Stimulated activated naive CD4-positive, alpha-beta T cell treated with Interleukin-2 at 50 U/mL for 16 hours (primary cell): ENCODE results near the gene COG5.
"Not testable (repeated sequence)": the region's sequence is repeated elsewhere in the genome, so short reads cannot be mapped to it uniquely, and the experiment has no call there.

Experiments
- DNase-seq: peaks from one replicate; lab custom pipeline; 2025; lab: John Stamatoyannopoulos, UW

COG5 gene

DNA sequence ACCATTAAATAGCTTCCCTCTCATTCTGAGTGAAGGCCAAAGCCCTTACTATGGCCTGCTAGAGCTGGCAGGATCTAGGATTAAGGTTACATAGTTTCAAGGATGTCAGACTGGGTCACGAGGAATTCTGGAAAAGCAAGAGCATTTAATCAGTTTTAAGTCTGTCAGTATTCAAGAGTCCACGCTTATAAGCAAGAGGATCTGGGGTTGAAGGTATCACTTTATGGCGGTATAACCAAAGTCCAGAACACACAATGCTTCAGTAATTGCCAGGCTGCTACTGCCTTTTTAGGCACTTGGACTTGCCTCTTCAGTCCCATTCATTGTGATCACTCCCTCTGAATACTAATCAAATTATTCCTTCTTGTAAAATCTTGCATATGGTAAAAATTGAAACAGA lies 293.9 kb downstream of the COG5 start:
- no peak for DNase-seq

DNA sequence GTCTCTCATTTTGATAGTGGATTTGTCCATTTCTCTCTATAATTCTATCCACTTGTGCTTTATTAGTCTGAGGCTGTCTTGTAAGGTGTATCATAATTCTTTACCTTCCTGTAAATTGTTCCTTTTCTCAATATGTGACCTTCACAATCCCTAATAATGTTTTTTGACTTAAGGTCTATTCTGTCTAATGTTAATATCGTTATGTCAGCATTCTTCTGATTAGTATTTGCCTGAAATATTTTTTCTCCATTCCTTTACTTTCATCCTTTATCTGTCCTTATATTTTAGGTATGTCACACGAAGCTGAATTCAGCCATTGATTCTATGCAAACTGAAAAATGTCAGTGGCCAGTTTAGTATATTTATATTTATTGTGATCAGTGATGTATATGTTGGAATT lies 295.1 kb downstream of the COG5 start:
- DNase-seq, result no peak

DNA sequence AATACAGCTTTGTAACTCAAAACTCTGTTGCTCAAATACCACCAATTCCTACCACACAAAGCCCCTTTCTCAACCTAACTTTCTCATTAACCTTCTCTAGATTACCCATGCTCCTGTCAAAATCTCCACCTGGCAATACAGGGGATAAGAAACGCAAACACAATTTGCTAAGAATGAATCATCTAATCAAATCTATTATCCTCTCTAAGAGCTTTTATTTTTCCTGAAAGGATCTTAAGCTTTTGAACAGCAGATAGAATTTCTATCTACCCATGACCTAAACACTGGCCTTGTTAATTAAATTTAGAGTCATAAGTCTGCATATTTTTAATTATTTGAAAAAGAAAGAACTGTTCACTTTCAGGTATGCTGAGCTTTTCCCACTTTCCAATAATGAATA lies 296.6 kb downstream of the COG5 start:
- DNase-seq, result no peak

GRCh38 chr7:107264723-107265122 lies 299.0 kb downstream of the COG5 start:
- DNase-seq, result no peak

DNA sequence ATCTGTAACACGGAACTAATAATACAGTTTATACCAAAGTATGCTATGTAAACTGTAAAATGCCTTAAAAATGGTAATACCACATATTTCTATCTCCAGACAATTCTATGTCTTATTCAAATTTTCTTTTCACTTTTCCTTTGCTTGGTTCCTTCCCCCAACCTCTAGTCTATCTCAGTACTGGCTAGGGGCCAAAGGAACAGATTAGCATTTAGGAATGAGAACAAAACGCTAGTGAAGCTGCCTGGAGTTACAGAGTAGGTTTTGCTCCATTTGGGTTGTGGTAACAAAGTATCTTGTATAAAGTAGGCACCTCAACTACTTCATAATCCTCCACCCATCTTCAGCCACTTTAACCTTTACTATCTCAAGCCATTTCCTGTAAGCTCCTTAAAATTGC lies 300.9 kb downstream of the COG5 start:
- DNase-seq, result no peak

- no peak for DNase-seq
These were observed 305.0 kb downstream of the COG5 start for GRCh38 chr7:107258737-107259136.

DNA sequence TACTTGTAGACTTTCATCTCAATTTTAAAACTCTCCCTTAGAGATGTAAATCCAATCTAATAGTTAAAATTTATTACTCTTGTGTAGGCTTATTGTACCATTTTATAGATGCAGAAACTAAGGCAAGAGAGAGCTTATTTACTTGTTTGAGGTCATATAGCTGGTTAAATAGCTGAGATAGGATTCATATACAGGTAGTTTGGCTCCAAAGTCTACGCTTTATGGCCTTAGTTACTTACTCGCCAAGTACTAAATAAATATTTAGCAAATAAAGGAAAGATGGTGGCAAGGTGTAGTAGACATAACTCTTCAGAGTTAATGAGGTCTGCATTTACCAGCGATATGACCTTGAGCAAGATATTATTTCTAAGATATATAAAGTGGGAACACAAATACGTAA lies 308.1 kb downstream of the COG5 start:
- DNase-seq, result no peak

DNA sequence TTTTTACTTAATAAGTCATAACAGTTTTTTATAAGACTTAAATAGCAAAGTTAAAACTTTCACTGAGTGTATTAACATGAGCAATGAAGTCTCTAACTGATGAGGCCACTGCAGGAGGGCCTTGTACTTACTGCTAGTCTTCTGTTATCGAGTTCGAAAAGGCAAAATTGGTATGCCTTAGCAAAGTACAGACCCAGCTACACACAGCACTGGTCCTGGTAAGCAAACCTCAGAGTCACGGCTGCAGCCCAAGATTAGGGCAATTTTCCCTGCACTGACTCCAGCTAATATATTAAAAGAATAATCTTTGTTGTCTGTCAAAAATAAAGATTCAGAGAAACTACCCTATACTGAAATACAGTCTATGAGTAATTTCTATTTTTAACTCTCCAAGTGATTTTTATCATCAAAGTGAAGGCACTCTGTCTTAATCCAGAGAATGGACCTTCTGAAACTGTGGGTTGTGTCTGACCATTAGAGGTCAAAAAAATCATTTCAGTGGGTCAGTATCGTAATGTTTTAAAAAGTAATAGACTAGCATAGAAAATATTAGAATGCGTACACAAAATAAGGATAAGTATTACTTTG lies 309.2 kb downstream of the COG5 start:
- no peak for DNase-seq

- no peak for DNase-seq
These were observed 310.1 kb downstream of the COG5 start for GRCh38 chr7:107253599-107253998.

GRCh38 chr7:107251963-107252362 lies 311.8 kb downstream of the COG5 start:
- no peak for DNase-seq

DNA sequence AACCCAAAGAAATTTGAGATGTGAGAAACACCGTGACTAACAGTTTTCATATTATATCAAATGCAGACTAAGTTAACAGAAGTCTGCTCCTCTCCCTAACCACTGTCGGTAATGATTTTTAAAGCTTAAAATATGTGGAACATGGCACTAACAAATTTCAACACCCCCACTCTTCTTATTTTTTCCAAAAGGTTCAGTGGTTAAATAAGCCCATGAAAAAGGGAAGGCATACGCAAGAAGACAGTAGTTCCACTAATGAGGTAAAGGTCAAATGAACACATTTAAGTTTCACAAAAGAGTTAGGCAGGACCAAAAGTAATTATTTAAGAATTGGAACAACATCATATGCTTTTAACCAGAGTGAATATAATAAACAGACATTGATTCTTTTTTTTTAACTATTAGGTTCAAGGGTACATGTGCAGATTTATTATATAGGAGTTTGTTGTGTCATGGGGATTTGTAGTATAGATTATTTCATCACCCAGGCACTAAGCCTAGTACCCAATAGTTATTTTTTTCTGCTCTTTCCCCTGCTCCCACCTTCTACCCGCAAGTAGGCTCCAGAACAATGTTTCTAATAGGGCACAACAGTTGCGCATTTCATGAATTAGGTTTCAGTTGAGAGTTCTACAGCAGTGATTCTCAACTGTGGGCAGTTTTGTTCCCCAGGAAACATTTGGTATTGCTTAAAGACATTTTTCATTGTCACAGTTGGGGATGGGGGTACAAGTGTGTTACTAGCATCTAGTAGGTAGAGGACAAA lies 315.0 kb downstream of the COG5 start:
- no peak for DNase-seq

- not testable (repeated sequence) for DNase-seq
These were observed 316.9 kb downstream of the COG5 start for GRCh38 chr7:107246836-107247235.

- DNase-seq, result no peak
These were observed 319.1 kb downstream of the COG5 start for GRCh38 chr7:107244613-107245012.

DNA sequence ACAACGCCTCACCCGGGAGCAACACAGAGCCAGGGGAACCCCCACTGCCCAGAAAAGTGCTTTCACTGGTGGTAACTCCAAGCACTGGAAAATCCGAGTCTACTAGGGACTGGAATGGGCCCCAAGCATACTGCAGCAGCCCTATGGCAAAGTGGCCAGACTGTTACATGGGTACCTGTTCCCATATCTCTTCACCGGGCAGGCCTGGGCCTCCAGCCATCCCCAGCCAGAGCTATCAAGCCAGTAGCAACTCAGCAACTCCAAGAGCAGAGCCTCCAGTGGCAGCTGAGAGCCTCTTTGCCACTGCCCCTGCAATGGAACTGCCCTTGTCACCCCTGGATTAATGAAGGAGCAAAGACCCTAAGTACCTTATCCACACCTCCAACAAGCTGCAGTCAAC lies 321.5 kb downstream of the COG5 start:
- no peak for DNase-seq

DNA sequence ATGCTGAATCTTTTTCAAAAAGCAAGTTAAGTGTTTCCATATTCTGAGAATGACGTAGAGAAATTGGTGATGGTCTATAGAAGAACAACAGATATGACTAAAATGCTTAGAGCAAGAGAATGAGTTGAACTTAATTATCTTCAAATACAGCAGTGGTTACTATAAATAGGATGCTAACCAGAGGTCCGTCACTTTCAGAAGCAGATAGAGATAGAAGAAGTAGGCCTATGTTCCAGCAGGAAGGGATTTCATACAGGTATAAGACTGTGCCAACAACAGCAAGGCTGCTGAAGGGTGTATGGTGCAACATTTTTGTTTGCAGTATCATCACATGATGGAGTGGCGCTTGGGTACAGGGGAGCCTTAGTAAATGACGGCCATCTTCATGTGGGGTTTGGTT lies 326.3 kb downstream of the COG5 start:
- no peak for DNase-seq

- no peak for DNase-seq
These were observed 326.9 kb downstream of the COG5 start for GRCh38 chr7:107236862-107237261.

DNA sequence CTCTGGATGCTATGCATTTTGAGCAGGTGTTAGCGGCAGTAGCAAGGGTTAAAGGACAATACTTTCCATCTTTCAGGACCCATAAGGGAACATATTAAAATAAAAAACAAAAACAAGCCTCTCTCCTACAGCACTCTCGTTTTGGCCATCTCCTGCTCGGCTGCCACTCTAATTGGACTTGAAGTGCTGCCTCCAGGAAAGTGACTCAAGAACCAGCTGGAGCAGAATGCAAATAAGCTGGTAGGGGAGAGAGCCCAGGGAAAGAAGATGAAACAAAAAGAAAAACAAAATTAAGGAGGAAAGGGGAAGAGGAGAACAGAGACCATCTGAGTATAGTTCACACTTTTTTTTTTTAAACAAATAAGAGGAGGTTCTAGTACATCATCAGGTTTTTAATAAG lies 329.3 kb downstream of the COG5 start:
- no peak for DNase-seq

GRCh38 chr7:107233981-107234380 lies 329.7 kb downstream of the COG5 start:
- DNase-seq, result no peak

DNA sequence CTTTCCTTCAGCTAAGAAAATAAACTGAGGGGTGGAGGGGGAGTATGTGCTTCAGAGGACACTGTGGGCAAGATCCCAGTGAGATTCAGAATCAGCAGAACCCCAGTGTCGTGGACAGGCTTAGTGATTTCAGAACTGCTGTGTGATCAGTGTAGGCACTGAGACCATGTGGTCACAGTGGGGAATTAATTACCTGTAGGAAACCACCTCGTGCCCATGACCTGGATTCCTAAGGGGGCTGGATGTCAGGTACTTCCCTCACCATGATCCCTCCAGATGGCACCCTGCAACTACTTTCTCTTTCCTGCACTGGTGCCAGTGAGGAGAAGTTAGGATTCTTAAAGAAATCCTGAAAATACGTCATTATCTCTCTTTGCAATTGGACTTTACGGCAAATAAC lies 330.5 kb downstream of the COG5 start:
- DNase-seq, result no peak

GRCh38 chr7:107232568-107233090 lies 331.1 kb downstream of the COG5 start:
- DNase-seq, result no peak

- DNase-seq, result no peak
These were observed 333.4 kb downstream of the COG5 start for GRCh38 chr7:107230334-107230733.

DNA sequence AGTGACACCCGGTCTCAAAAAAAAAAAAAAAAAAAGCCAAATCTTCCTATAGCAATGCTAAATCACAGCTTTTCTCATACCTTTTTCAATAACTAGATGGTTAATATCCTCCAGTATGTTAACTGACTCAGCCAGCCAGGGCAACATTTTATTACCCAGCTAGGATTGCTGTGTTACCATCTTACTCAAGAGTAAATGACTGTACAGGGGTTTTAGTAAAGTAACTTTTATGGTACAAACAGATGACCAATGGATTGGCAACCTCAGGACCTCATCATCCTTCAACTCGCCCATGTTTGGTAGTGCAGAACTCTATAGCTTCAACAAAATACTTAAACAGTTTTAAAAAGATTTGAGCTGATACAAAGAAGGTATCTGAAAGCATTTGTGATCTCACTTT lies 335.4 kb downstream of the COG5 start:
- DNase-seq, result no peak

- no peak for DNase-seq
These were observed 339.1 kb downstream of the COG5 start for GRCh38 chr7:107224374-107225223.
